Measurements from ENCODE around the gene MPZL2.

- TF ChIP-seq POLR2A (IDR thresholded peaks at IDR 0.05; ENCODE audit: control extremely low read depth in 1 of 2, low read depth in 2 of 2, low read length in 2 of 2) (no peak), MAX (IDR thresholded peaks at IDR 0.05) (no peak), CTCF (IDR thresholded peaks at IDR 0.05; ENCODE audit: control extremely low read depth in 1 of 3, insufficient read depth in 1 of 3, low read depth in 1 of 3, low read length in 3 of 3) (peak in 2 of 3 experiments; percentile 59 to 65; a peak in 3 of 4 replicates), SIN3A (conservative IDR thresholded peaks at IDR 0.05 in 1 of 2, IDR thresholded peaks at IDR 0.05 in 1 of 2; ENCODE audit: low read depth in 1 of 2, low read length in 2 of 2) (no peak), TCF12 (IDR thresholded peaks at IDR 0.05; ENCODE audit: low read depth, low read length) (no peak), PHF8 (conservative IDR thresholded peaks at IDR 0.05; ENCODE audit: low read depth, low read length) (no peak), CHD1 (IDR thresholded peaks at IDR 0.05; ENCODE audit: low read depth, low read length) (no peak), GABPA (IDR thresholded peaks at IDR 0.05; ENCODE audit: borderline replicate concordance, insufficient read depth, low read length) (no peak), CEBPB (IDR thresholded peaks at IDR 0.05; ENCODE audit: low read depth, low read length) (no peak), TEAD4 (IDR thresholded peaks at IDR 0.05; ENCODE audit: low read depth, low read length) (no peak), SIX5 (IDR thresholded peaks at IDR 0.05; ENCODE audit: low read depth, low read length) (no peak)
These were observed 26.8 kb upstream of the MPZL2 start for GRCh38 chr11:118290923-118291322.

Data from H1 (cell line).